Esophagus muscularis mucosa (tissue), 4 donors: ENCODE measurements around the gene LIG3.

ENCODE experiments used
- CTCF ChIP-seq, 3 experiments: fragments of 200-600 bp in 2 of 3; fragments of 450-650 bp in 1 of 3; sonication (generic) in 2 of 3; IDR thresholded peaks; one replicate each; pipeline ENCODE4 v1.5.1; 2017 to 2019; ENCODE audit warnings: antibody characterized with exemption in 3 of 3, mild to moderate bottlenecking in 2 of 3, moderate library complexity in 1 of 3
- EP300 ChIP-seq: sonication (generic); formaldehyde crosslinking; IDR thresholded peaks from one replicate; pipeline ENCODE4 v1.6.1; 2017; ENCODE audit warnings: antibody characterized with exemption
- POLR2A ChIP-seq: fragments of 450-650 bp; IDR thresholded peaks from one replicate; pipeline ENCODE4 v1.6.1; 2017; ENCODE audit warnings: antibody characterized with exemption, moderate library complexity, mild to moderate bottlenecking, low read depth
- POLR2AphosphoS5 ChIP-seq, 2 donors: sonication (generic); formaldehyde crosslinking; IDR thresholded peaks; one replicate each; pipeline ENCODE4 v1.6.1; 2017; ENCODE audit warnings: antibody characterized with exemption in 2 of 2

- TF ChIP-seq POLR2A (no peak), EP300 (no peak), CTCF (IDR thresholded peaks at IDR 0.05) (no peak), POLR2AphosphoS5 (IDR thresholded peaks at IDR 0.05) (no peak)
Observed at GRCh38 chr17:35046245-35046644, 65.9 kb downstream of the LIG3 start.
